Measurements from ENCODE around the gene SYT3. TPM values are rescaled to one million over a fixed set of nuclear protein-coding genes. Genes with fewer than 3 reads are reported as not detected.

SYT3 gene
- polyA plus RNA-seq, 1 donor from 2014 or later = 14.8 TPM

DNA sequence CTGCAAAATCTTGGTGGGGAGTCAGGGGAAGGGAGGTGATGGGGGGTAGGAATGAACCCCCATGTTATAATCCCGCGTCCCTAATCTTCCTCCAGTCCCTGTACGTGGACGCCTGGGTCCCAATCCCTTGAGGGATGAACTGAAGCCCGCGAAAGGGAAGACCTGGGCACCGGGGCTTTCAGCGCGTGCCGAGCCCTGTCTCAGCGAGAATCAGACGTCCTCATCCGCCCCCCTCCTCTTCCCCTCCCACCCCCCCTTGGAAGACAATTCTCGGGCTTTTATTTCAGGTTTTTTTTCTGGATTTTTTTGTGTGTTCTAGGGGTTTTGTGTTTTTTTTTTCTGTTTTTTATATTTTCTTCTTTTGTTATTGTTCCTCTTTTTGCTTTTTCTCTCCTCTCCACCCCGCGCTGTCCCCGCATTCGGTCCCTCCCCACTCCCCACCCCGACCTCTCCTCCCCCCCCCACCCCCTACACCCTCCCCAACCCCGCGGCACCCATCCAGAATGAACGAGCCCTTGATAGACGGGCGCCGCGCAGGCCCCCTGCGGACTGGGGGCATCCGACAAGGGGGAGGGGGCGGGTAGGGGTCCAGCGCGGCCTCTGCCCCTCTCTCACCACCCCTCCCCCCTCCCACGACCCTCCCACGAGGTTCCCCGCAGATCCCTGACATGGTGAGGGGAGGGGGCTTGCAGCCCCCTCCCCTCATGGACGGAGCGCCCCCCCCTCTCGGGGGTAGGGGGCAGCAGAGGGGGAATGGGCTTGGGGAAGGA, 19.8 kb upstream of the SYT3 start:
- TF ChIP-seq EZH2 (IDR thresholded peaks at IDR 0.05; ENCODE audit: borderline replicate concordance, insufficient read depth, low read length, poor library complexity, severe bottlenecking) (no peak), EP300 (conservative IDR thresholded peaks at IDR 0.05; ENCODE audit: poor library complexity, severe bottlenecking) (no peak), CTCF (IDR thresholded peaks at IDR 0.05; ENCODE audit: poor library complexity, severe bottlenecking) (no peak), REST (IDR thresholded peaks at IDR 0.05; ENCODE audit: borderline replicate concordance) (no peak), TAF1 (IDR thresholded peaks at IDR 0.05; ENCODE audit: low read depth) (no peak), MXI1 (conservative IDR thresholded peaks at IDR 0.05; ENCODE audit: poor library complexity, severe bottlenecking) (no peak), POLR2AphosphoS5 (IDR thresholded peaks at IDR 0.05) (no peak), RAD21 (conservative IDR thresholded peaks at IDR 0.05) (no peak), SMC3 (conservative IDR thresholded peaks at IDR 0.05; ENCODE audit: poor library complexity) (no peak)
- Histone ChIP-seq H4K20me1 (ENCODE audit: insufficient read depth) (no peaks in the 10 kb centered on the region), H3K4me2 (ENCODE audit: low read length) (peak overlapping the region; percentile 51), H3K9me2 (ENCODE audit: insufficient read depth, low read length) (no peaks in the 10 kb centered on the region), H2AFZ (ENCODE audit: low read depth, low read length) (no peak overlapping the region), H3F3A (ENCODE audit: insufficient read depth, low read length, poor library complexity, severe bottlenecking) (peaks cover 4% of the 10 kb centered on the region), H3K79me2 (replicated peaks; ENCODE audit: insufficient read depth, low read length) (no peaks in the 10 kb centered on the region), H3K9ac (ENCODE audit: low read length) (peak overlapping the region; percentile 88), H3K36me3 (ENCODE audit: insufficient read depth, low read length) (no peaks in the 10 kb centered on the region), H3K27me3 (ENCODE audit: insufficient read depth, low read depth, low read length) (no peaks in the 10 kb centered on the region), H3K27ac (ENCODE audit: low read length) (peak overlapping the region; percentile 92), H3K9me3 (ENCODE audit: low read length) (no peaks in the 10 kb centered on the region), H3K4me3 (ENCODE audit: low read length) (peak overlapping the region; percentile 76)

DNA sequence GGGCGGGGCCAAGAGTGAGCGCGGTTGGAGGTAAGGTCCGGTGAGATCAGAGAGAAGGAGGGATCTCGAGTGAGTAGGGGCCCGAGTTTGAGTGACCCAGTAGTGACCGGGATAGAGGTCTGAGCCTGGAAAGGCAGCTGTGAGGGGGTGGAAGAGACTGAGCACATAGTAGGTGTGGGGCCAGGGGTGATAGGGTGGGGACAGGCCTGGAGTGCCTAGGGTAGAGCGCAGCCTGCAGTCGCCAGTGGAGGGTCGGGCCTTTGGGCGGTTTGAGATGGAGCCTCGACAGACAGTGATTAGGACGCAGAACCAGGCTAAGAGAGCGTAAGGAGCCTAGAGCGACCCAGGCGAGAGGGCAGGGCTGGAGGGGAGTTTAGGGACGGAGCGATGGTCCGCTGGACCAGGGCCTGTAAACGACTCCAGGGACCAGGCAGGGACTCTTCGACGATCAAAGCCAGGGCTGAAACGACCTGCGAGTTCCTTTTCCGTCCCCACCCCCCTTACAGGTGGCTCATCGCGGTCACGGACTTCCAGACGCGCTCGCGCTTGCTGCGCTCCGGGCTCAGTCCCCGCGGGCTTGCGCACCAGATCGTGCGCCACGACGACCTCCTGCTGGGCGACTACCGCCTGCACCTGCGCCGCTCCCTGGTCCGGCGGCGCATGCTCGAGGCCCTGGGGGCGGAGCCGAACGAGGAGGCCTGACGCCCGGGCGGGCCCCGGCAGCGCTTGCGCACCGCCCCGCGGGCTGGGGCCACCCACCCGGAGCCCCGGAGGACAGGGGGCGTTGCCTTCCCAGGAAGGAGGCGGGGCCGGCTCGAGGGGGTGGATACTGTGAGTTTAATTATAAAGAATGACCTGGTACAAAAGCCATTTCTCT, 19.0 kb upstream of the SYT3 start:
- peaks cover 4% of the 10 kb centered on the region for H3F3A ChIP-seq (ENCODE audit: insufficient read depth, low read length, poor library complexity, severe bottlenecking)
- peak overlapping the region; percentile 23 for H2AFZ ChIP-seq (ENCODE audit: low read depth, low read length)
- H3K9me3 ChIP-seq (ENCODE audit: low read length) = no peaks in the 10 kb centered on the region
- H3K4me3 ChIP-seq (ENCODE audit: low read length) = peak overlapping the region; percentile 76
- no peaks in the 10 kb centered on the region for H3K27me3 ChIP-seq (ENCODE audit: insufficient read depth, low read depth, low read length)
- H3K79me2 ChIP-seq (replicated peaks; ENCODE audit: insufficient read depth, low read length) = no peaks in the 10 kb centered on the region
- peak overlapping the region; percentile 92 for H3K27ac ChIP-seq (ENCODE audit: low read length)
- no peaks in the 10 kb centered on the region for H4K20me1 ChIP-seq (ENCODE audit: insufficient read depth)
- H3K4me2 ChIP-seq (ENCODE audit: low read length) = peak overlapping the region; percentile 92
- TF ChIP-seq MXI1 (conservative IDR thresholded peaks at IDR 0.05; ENCODE audit: poor library complexity, severe bottlenecking) (peak; percentile 73), EP300 (conservative IDR thresholded peaks at IDR 0.05; ENCODE audit: poor library complexity, severe bottlenecking) (peak; percentile 31), EZH2 (IDR thresholded peaks at IDR 0.05; ENCODE audit: borderline replicate concordance, insufficient read depth, low read length, poor library complexity, severe bottlenecking) (no peak), CTCF (IDR thresholded peaks at IDR 0.05; ENCODE audit: poor library complexity, severe bottlenecking) (peak; percentile 43), POLR2AphosphoS5 (IDR thresholded peaks at IDR 0.05) (peak; percentile 81), SMC3 (conservative IDR thresholded peaks at IDR 0.05; ENCODE audit: poor library complexity) (peak; percentile 57), TAF1 (IDR thresholded peaks at IDR 0.05; ENCODE audit: low read depth) (peak; percentile 83), REST (IDR thresholded peaks at IDR 0.05; ENCODE audit: borderline replicate concordance) (peak; percentile 51), RAD21 (conservative IDR thresholded peaks at IDR 0.05) (peak; percentile 39)
- no peaks in the 10 kb centered on the region for H3K9me2 ChIP-seq (ENCODE audit: insufficient read depth, low read length)
- H3K9ac ChIP-seq (ENCODE audit: low read length) = peak overlapping the region; percentile 88
- H3K36me3 ChIP-seq (ENCODE audit: insufficient read depth, low read length) = no peaks in the 10 kb centered on the region
